Stimulated activated CD4-positive, alpha-beta T cell treated with anti-CD3 and anti-CD28 coated beads, Interleukin-4, amount 100 ng/mL, for 4 hours (primary cell): Measurements from ENCODE around the gene ITGB5.
A peak's percentile ranks its signal among the peaks of the same experiment; 100 is the strongest.

Source experiments
- DNase-seq, 2 experiments: peaks; one replicate each; pipeline ENCODE4 v3.0.0-alpha.2; 2020

Gene ITGB5

DNA sequence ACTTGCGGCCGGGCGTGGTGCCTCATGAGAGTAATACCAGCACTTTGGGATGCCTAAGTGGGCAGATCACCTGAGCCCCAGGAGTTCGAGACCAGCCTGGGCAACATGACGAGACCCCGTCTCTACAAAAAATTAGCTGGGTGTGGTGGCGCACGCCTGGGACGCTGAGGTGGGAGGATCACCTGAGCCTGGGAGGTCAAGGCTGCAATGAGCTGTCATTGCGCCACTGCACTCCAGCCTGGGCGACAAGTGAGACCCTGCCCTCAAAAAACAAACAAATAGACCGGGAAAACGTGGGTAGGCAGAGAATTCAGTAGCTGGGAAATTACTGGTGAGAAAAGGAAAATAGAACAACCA lies 156.2 kb downstream of the ITGB5 start:
- DNase-seq, result peak in 1 of 2 experiments; percentile 2

DNA sequence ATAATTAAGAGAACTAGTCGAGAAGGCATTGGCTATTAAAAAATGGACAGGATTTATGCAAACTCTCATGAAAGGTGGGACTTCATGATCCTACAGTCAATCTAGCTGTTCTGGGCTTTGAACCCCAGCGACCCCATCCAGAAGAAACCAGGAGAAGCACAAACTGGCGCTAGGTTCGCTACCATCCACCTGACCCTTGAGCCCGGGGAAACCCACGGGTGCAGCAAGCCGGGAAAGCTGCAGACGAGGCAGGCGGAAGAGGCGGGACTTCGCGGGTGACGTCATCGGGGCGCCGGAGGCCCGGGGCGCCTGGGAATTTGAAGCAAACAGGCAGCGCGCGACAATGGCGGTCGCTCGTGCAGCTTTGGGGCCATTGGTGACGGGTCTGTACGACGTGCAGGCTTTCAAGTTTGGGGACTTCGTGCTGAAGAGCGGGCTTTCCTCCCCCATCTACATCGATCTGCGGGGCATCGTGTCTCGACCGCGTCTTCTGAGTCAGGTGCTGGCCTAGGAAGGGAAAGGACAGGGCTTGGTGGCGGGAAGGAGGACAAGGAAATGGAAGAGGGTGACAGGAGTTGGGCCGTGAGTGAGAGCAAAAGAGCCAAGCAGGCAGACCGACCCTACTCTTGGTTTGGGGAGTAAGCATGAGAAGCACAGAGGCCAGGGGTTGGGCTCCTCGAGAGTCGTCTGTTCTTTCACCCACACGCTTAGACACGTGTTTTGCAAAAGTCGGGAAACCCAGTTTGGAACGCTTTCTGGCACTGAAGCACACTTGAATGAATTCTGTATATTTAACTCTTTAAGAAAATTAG lies 156.8 kb downstream of the ITGB5 start, which contains the start of gene UMPS:
Gene UMPS (plus strand): TSS at position 324 of the 812 bp plus-strand sequence. CDS start 20 bp downstream, at position 344.
- peak; percentile 92 to 96 for DNase-seq

DNA sequence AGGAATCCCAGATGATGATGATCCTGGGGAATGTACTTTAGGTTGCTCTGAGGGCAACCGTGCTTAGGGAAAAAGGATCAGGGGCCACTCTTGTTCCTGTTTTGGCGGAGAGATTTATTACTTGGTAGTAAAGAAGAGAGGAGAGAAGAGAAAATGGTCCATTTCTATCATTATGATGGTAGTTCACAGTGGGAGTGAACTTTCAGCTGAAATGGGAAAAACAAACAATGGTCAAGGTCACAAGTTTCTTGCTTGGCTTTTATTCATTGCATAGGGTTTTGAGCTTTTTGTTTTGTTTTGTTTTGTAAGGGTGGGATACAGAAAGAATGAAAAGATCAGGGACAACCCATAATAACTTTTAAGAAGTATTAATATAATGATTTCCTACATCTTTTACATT lies 164.6 kb downstream of the ITGB5 start:
- DNase-seq, result no peak

DNA sequence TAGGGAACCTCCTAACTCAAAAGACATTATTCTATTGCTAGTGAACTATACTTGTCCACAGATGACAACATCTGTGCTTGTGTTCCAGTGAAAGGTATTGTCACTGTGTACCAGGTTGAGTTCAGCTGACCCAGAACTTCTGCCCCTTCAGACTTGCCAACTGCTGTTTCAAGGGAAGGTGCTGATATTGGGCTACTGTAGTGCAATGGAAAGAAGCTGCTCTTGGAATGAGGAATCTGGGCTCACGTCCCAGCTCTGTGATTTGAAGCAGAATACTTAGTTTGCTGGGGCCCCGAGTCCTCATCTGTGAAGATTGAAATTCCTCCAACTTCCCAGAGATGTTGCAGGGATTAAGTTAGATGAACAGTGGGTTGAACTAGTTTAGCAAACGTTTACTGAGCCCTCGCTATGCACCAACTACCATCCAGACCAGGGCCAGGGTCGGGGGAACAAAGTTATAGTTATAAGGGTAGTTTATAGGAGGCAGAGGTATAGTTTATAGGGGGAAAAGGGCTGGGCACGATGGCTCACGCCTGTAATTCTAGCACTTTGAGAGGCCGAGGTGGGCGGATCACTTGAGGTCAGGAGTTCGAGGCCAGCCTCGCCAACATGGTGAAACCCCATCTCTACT lies 172.8 kb downstream of the ITGB5 start:
- no peak for DNase-seq
